Adrenal gland (tissue), 12 donors: Measurements from ENCODE around the gene NKAIN2. TPM values are rescaled to one million over a fixed set of nuclear protein-coding genes. Genes with fewer than 3 reads are reported as not detected.

ENCODE experiments used
- DNase-seq, 7 donors: peaks; one replicate each; pipeline ENCODE4 v3.0.0-alpha.2; 2019 to 2020
- H3K27ac ChIP-seq, 5 donors: fragments of 200-600 bp; sonication (generic) in 4 of 5; 1 replicate in 3 of 5; 2 replicates in 2 of 5; pipeline versions ENCODE4 v1.5.1 to v1.8.0; 2016 to 2020; ENCODE audit warnings: mild to moderate bottlenecking in 1 of 5
- H3K27me3 ChIP-seq: fragments of 200-600 bp; 2 replicates; pipeline ENCODE4 v1.8.0; 2021
- H3K36me3 ChIP-seq, 2 donors: fragments of 200-600 bp; replicated peaks in 1 of 2; 1 replicate in 1 of 2; 2 replicates in 1 of 2; pipeline versions ENCODE4 v1.5.1 to v1.8.0; 2018 to 2022
- H3K4me1 ChIP-seq, 2 donors: fragments of 200-600 bp; replicated peaks in 1 of 2; 1 replicate in 1 of 2; 2 replicates in 1 of 2; pipeline versions ENCODE4 v1.5.1 to v1.8.0; 2018 to 2021
- H3K4me3 ChIP-seq, 4 donors: fragments of 200-600 bp; sonication (generic) in 3 of 4; one replicate each; pipeline ENCODE4 v1.5.1; 2016 to 2018
- H3K9me3 ChIP-seq, 3 donors: fragments of 200-600 bp; sonication (generic) in 1 of 3; replicated peaks in 1 of 3; 1 replicate in 2 of 3; 2 replicates in 1 of 3; pipeline versions ENCODE4 v1.5.1 to v1.8.0; 2016 to 2021
- POLR2A ChIP-seq, 2 donors: fragments of 450-650 bp; IDR thresholded peaks; one replicate each; pipeline ENCODE4 v1.6.1; 2017; ENCODE audit warnings: antibody characterized with exemption in 2 of 2, mild to moderate bottlenecking in 2 of 2, moderate library complexity in 1 of 2
- WGBS, 4 donors: extraction: QIAGEN DNeasy Blood & Tissue Kit in 2 of 4; methylation state at CpG; one replicate each; pipeline versions ENCODE4 v1.1.5 to v1.1.7; 2013 to 2017; 5-methylcytosine and 5-hydroxymethylcytosine counted together
- intact Hi-C, 2 donors: fragments of 100-400 bp; cut with DNase I; formaldehyde crosslinking; loops; one replicate each; pipeline versions ENCODE4 v1.14.1 to v1.15.0; 2022 to 2023
- polyA plus RNA-seq, 3 donors: library from polyadenylated mRNA; stranded (reverse); fragments of 200-250 nt in 2 of 3; fragments of 350-450 nt in 1 of 3; fragmentation: Illumina TruSeq in 1 of 3; extraction: RNeasy Lipid Tissue Mini Kit (QIAGEN cat#74804) in 1 of 3; gene quantifications; one replicate each; pipeline ENCODE4 v1.2.3, GENCODE V29; 2013 to 2014
- total RNA-seq, 9 donors: library from RNA; depleted of rRNA in 4 of 9; stranded (reverse); fragments of >200 nt in 4 of 9; fragments of 120-200 nt in 1 of 9; fragmentation: NEBNext Ultra II Directional in 1 of 9; extraction: Animal tissue kit (Norgen Biotek cat#: 25700) in 1 of 9; gene quantifications; one replicate each; pipeline versions ENCODE4 v1.1.0 to v1.2.4, GENCODE V29; 2013 to 2023
- TF ChIP-seq, protein P1 (sequence below), 6 experiments: fragments of 450-650 bp in 4 of 6; fragments of 200-600 bp in 2 of 6; sonication (generic) in 1 of 6; IDR thresholded peaks; 1 replicate in 5 of 6; 2 replicates in 1 of 6; pipeline versions ENCODE4 v1.5.1 to v1.8.0; 2016 to 2021; ENCODE audit warnings: antibody characterized with exemption in 6 of 6, mild to moderate bottlenecking in 2 of 6, moderate library complexity in 1 of 6
- donor health status: healthy with polysubstance abuse.
- donor health status: Bipolar disorder and iron deficiency.
- donor health status: DM: yes; HTN: yes; CAD: no.
- donor health status: DM: no; HTN: no; CAD: no.
- donor health status: DM: no; HTN: no; CAD: no.
- donor health status: DM: yes; HTN: yes; CAD: no.

NKAIN2 gene
- total and polyA plus RNA-seq, 12 donors = under 0.01 to 0.61 (median 0.23) TPM; not detected in 3

- peaks cover 0 to 6% (median 0%) of the 10 kb centered on the region in 3 donors for H3K9me3 ChIP-seq
- no peak overlapping the region for H3K4me3 ChIP-seq
- intact Hi-C loops = no loop called here
- DNase-seq = no peak
- no peaks in the 10 kb centered on the region for H3K4me1 ChIP-seq
- TF ChIP-seq POLR2A (IDR thresholded peaks at IDR 0.05) = no peak
- TF ChIP-seq, protein P1, sequence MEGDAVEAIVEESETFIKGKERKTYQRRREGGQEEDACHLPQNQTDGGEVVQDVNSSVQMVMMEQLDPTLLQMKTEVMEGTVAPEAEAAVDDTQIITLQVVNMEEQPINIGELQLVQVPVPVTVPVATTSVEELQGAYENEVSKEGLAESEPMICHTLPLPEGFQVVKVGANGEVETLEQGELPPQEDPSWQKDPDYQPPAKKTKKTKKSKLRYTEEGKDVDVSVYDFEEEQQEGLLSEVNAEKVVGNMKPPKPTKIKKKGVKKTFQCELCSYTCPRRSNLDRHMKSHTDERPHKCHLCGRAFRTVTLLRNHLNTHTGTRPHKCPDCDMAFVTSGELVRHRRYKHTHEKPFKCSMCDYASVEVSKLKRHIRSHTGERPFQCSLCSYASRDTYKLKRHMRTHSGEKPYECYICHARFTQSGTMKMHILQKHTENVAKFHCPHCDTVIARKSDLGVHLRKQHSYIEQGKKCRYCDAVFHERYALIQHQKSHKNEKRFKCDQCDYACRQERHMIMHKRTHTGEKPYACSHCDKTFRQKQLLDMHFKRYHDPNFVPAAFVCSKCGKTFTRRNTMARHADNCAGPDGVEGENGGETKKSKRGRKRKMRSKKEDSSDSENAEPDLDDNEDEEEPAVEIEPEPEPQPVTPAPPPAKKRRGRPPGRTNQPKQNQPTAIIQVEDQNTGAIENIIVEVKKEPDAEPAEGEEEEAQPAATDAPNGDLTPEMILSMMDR (IDR thresholded peaks at IDR 0.05) = no peak
- no peak overlapping the region for H3K27ac ChIP-seq
- no peaks in the 10 kb centered on the region for H3K27me3 ChIP-seq
- 55 to 61% (median 57%) methylated on average over 3 of the region's 3 CpGs for WGBS, 4 donors
- H3K36me3 ChIP-seq = no peaks in the 10 kb centered on the region
Measured at GRCh38 chr6:124670801-124671200, 867.1 kb downstream of the NKAIN2 start.

DNA sequence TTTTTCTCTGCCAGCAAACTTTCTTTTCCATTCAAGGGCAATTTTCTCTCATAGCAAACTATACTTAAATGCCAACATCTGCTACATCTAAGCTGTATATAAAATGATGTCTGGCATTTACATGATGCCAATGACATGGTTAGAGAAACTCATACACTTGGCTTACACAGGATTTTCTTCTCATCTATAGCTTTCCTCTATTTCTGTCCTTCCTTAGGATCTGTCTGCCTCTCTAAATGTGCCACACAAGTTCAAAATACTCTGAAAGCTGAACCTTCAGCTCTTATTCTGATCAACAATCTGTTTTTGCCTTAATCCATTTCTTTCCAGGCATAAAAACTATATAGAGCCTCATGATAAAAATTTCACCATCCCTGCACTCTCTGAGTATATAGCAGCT is 867.7 kb downstream of the NKAIN2 start:
- Histone ChIP-seq H3K9me3 (peaks cover 0 to 6% (median 0%) of the 10 kb centered on the region in 3 donors), H3K4me3 (no peak overlapping the region), H3K36me3 (no peaks in the 10 kb centered on the region), H3K27me3 (no peaks in the 10 kb centered on the region), H3K4me1 (no peaks in the 10 kb centered on the region), H3K27ac (no peak overlapping the region)
- intact Hi-C loops = no loop called here
- no peak for DNase-seq
- no peak for TF ChIP-seq POLR2A (IDR thresholded peaks at IDR 0.05)
- TF ChIP-seq, protein P1 (IDR thresholded peaks at IDR 0.05) = no peak

- no peak overlapping the region for H3K27ac ChIP-seq
- no peaks in the 10 kb centered on the region for H3K27me3 ChIP-seq
- WGBS, 4 donors = 40 to 72% (median 60%) methylated on average over 1 of the region's 1 CpG
- peaks cover 0 to 6% (median 0%) of the 10 kb centered on the region in 3 donors for H3K9me3 ChIP-seq
- H3K36me3 ChIP-seq = no peaks in the 10 kb centered on the region
- no peak for DNase-seq
- H3K4me3 ChIP-seq = no peak overlapping the region
- TF ChIP-seq POLR2A (IDR thresholded peaks at IDR 0.05) = no peak
- TF ChIP-seq, protein P1 (IDR thresholded peaks at IDR 0.05) = no peak
- H3K4me1 ChIP-seq = no peaks in the 10 kb centered on the region
- intact Hi-C loops = no loop called here
Measured at GRCh38 chr6:124674042-124674441, 870.4 kb downstream of the NKAIN2 start.

GRCh38 chr6:124676033-124676432 is 872.4 kb downstream of the NKAIN2 start:
- no peak for DNase-seq
- no peak overlapping the region for H3K4me3 ChIP-seq
- intact Hi-C loops = no loop called here
- H3K9me3 ChIP-seq = peaks cover 0 to 6% (median 0%) of the 10 kb centered on the region in 3 donors
- H3K4me1 ChIP-seq = no peaks in the 10 kb centered on the region
- no peaks in the 10 kb centered on the region for H3K27me3 ChIP-seq
- H3K27ac ChIP-seq = no peak overlapping the region
- no peaks in the 10 kb centered on the region for H3K36me3 ChIP-seq
- WGBS, 4 donors = 78 to 90% (median 85%) methylated on average over 3 of the region's 3 CpGs
- TF ChIP-seq, protein P1 (IDR thresholded peaks at IDR 0.05) = no peak
- no peak for TF ChIP-seq POLR2A (IDR thresholded peaks at IDR 0.05)
